GM20000 (cell line): ENCODE results near the gene ANO4.

Experiments
- DNase-seq: peaks from one replicate; pipeline ENCODE4 v3.0.0; 2012; ENCODE audit warnings: low spot score
- TF ChIP-seq, protein P1 (sequence below): IDR thresholded peaks from 2 replicates; pipeline ENCODE4 v1.5.1; 2012; ENCODE audit warnings: mild to moderate bottlenecking, control low read depth; ENCODE audit errors: extremely low read depth, missing control alignments

The ANO4 gene

DNA sequence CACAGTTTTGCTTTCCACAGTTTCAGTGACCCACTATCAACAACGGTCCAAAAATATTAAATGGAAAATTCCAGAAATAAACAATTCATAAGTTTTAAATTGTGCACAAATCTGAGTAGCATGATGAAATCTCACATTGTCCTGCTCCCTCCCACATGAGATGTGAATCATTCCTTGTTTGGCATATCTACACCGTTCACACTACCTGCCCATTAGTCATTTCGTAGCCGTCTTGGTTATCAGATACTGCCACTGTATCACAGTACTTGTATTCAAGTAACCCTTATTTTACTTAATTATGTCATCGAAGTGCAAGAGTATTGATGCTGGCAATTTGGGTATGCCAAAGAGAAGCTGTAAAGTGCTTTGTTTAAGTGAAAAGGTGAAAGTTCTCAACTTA is 270.1 kb downstream of the ANO4 start:
- TF ChIP-seq, protein P1, sequence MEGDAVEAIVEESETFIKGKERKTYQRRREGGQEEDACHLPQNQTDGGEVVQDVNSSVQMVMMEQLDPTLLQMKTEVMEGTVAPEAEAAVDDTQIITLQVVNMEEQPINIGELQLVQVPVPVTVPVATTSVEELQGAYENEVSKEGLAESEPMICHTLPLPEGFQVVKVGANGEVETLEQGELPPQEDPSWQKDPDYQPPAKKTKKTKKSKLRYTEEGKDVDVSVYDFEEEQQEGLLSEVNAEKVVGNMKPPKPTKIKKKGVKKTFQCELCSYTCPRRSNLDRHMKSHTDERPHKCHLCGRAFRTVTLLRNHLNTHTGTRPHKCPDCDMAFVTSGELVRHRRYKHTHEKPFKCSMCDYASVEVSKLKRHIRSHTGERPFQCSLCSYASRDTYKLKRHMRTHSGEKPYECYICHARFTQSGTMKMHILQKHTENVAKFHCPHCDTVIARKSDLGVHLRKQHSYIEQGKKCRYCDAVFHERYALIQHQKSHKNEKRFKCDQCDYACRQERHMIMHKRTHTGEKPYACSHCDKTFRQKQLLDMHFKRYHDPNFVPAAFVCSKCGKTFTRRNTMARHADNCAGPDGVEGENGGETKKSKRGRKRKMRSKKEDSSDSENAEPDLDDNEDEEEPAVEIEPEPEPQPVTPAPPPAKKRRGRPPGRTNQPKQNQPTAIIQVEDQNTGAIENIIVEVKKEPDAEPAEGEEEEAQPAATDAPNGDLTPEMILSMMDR: no peak
- no peak for DNase-seq

DNA sequence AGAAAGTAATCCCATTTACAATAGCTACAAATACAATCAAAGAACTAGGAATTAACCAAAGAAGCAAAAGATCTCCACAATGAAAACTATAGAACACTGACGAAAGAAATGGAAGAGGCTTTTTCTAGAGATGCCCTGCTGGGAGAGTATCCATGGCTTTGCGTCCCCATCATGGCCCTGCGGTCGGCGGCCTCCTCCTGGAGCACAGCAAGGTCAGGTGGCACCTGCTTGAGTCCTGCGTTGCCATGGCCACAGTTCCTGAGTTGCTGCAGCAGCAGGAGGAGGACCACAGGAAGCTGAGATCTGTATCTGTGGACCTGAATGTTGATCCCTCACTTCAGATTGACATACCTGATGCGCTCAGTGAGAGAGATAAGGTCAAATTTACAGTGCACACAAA is 271.9 kb downstream of the ANO4 start:
- no peak for DNase-seq
- TF ChIP-seq, protein P1: no peak

DNA sequence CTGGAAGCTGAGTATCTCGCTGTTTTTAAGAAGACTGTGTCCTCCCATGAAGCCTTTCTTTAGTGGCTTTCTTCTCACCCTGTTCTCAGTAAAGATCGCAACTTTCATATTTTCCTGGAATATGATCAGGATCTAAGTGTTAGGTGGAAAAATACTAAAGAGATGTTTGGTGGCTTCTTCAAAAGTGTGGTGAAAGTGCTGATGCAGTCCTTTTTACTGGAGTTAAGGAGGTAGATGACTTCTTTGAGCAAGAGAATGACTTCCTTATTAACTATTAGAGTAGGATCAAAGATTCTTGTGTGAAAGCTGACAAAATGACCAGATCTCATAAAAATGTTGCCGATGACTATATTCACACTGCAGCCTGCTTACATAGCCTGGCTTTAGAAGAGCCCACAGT is 273.8 kb downstream of the ANO4 start:
- TF ChIP-seq, protein P1: no peak
- no peak for DNase-seq

DNA sequence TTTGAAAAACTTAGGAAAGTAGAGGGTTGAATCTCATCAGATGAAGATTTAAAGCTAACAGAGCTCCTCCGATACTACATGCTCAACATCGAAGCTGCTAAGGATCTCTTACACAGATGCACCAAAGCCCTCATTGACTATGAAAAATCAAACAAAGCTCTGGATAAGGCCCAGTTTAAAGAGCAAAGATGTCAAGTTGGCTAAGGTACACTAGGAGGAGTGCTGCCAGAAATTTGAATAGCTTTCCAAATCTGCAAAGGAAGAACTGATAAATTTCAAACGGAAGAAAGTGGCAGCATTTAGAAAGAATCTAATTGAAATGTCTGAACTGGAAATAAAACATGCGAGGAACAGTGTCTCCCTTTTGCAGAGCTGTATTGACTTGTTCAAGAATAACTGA is 274.3 kb downstream of the ANO4 start:
- no peak for DNase-seq
- TF ChIP-seq, protein P1: no peak

DNA sequence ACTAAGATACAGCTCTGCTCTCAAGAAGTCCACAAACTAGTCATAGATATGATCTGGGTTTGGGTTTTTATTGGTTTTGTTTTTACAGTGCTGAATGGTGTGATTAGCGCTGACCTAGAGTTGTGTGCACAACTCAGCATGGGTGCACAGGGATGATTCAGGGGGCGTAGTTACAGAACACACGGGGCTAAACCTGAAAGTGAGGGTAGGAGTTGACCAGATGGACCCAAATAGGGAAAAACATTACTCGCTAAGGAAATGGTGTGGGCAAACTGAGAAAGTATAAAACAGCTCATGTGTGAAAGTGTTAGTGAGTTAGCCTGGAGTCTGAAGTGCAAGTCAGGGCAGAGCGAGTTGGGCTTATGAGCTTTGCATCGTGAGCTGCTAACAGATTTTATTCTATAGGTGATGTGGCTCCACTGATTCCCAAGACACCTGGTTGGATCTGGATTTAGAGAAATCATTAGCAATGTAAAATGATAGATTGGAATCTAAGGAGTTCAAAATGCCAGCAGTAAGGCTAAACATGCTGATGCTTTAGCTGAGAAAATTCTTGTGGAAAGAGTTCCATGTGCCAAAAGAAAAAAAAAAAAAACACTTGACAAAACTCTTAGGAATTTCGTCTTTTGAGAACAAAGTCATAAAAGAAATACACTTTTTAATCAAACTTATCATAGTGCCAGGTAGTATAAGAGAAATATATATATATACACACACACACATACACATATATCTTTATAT is 280.5 kb downstream of the ANO4 start:
- DNase-seq: no peak
- TF ChIP-seq, protein P1: no peak

DNA sequence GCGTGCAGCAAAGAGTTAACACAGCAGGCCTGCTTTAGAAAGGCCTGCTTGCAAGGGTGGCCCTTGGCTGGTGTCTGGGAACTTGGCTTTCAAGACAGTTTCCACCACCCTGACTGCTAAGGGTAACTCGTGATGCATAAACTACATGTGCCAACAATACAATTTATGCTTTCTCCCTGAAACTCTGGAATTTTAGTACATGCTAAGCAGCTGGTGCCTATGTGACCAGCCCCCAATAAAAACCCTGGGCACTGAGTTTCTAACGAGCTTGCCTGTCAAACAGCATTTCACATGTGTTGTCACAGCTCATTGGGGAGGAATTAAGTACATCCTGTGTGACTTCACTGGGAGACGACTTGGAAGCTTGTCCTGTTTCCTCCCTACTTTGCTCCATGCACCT is 282.3 kb downstream of the ANO4 start:
- TF ChIP-seq, protein P1: no peak
- DNase-seq: no peak

DNA sequence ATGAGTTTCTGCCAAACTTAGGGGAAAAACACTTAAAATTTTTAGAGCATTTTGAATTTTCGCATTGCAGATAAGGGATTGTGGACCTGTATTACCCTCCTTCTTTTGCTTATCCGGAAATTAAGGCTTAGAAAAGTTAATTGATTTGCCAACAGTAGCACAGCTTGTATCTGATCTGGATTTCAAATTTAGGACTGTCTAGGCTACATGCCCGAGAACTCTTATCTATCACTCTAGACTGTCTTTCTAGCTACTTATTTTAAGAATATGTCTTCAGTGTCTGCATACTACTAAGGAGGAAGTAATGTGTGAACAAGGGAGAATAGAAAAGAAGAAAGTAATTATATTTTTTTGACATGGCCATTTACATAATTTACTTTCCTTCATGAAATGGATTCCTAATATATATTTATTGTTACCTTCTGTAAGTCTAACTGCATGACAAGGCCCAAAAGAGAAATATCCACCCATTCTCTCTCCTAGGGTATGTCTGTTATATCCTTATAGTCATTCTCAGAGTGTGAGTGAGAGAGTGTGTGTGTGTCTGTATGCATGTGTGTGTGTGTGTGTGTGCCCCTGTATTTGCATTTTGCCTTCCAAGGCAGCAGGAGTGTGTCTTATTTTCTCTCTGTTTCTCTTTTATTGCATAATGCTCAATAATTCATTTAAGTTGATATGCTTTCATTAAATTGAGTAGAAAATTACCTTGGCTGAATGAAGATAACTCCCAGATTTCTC is 283.4 kb downstream of the ANO4 start:
- no peak for DNase-seq
- TF ChIP-seq, protein P1: no peak
